ENCODE measurements around the gene EGFL8.
"Not testable (repeated sequence)": the region's sequence is repeated elsewhere in the genome, so short reads cannot be mapped to it uniquely, and the experiment has no call there.

EGFL8 gene

DNA sequence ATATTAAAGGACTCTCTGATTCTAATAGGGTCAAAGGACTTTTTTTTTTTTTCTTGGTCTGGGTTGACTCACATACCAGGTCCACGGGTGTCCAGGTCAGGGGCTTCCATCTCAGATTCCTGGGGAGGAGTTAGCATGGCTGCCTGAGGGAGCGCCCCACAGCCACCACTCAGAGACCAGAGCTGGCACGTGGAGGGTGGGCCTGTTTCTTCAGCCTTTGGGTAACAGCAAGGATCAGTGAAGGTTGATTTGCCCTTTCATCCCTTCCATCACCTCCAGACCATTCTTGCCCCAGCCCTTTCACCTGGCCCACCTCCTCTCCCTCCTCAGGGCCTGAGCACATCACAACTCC, 33.9 kb downstream of the EGFL8 start:
- DNase-seq = no peak

DNA sequence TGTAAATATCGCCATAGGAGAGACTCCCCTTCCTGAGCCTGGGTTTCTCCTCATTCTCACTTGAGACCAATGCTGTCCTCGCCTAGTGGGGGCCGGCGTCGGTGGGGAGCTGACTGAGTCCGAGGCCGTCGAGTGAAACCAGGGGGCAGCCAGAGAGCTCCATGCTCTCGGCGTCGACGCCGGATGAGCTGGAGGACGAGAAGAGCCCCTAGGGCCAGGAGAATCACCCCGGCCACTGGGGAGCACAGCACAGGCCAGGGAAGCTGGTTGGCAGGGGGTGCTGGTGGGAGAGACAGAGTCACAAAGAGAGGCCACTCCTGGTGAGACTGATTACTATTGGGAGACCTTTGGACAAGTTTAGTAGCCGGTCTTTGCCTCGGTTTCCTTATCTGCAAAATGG, 34.5 kb downstream of the EGFL8 start:
- DNase-seq = no peak

DNA sequence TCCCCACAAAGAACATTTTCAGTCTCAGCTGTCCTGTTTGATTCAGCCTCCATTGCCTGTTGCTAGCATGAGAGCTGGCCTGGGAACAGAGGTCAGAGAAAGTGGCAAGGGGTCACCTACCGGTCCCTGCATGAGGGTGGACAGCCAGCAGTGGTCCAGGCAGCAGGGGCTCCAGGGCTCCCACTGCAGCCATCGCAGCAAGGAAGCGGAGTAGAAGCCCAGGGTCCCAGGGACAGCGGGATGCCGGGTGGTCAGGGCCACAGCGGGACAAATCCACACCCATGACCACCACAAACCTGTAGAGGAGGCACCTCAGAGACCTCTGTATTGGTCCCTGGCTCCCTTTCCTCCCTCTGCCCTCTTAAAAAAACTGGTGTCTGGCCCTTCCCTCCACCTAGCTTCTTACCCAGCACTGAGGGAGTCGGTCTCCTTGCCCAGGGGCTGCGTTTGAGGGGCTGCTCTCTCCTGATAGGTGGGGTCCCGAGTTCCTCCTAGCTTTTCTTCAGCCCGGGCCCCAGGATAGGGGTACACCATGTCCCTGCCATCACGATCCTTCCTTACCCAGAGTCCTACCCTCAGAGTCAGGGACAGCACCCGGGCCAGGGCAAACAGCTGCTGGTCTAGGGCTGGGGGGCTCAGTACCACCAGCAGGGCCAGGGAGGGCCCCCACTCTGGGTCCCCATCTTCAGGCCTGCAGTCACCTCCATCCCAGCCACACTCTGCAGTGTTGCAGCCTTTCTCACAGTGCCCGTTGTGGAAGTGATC, 36.5 kb downstream of the EGFL8 start:
- DNase-seq = no peak

DNA sequence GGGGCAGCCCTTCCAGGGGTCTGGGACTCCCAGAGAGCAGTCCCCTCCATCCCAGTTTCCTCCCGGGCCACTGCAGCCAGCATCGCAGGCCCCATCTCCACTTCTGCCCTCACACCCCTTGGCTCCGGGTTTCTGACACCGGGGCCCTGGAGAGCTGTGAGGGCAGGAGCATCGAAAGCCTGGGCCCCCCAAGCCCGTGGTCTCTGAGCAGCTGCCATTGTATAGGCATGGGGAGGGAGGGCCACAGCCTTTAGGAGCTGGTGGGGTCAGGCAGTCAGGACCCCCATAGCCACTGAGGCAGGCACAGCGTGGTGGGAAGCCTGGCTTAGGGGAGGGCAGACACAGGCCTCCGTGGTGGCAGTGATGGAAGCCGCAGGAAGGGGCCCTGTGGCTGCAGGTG, 37.8 kb downstream of the EGFL8 start:
- DNase-seq = no peak

DNA sequence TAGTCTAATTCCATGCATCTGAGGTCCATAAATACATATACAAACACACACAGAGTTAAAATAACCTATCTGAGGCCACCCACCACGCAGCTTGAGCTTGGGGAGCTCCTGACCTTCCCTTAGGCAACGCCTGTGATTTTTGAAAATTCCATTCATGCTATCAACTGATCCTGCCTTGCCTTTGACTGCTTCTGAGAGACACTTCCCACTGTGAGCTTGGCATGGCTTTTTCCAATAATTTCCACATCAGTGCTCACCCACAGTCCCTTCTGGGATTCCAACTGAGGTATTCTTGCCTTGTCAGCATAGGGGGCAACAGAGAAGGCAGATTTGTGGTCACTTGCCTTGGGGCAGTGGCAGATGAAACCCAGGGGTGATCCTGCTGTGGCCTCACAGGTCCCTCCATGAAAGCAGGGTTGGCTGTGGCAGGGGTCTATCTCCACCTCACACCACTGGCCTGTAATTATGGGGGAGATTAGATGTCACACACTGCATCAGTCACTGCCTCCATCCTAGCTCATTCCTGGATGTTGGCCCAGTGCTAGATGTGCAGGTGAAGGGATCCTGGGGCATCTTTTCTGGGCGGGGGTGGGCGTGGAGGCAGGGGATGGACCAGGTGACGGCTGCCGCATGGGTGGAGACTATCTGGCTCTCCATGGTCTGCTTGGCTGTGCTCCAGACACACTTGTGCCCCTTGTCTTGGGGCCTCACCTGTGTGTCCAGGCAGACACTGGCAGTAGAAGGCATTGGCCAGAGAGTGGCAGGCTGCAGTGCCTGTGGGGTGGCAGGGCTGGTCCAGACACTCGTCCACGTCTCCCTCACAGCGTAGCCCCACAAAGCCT, 39.3 kb downstream of the EGFL8 start:
- DNase-seq = no peak

DNA sequence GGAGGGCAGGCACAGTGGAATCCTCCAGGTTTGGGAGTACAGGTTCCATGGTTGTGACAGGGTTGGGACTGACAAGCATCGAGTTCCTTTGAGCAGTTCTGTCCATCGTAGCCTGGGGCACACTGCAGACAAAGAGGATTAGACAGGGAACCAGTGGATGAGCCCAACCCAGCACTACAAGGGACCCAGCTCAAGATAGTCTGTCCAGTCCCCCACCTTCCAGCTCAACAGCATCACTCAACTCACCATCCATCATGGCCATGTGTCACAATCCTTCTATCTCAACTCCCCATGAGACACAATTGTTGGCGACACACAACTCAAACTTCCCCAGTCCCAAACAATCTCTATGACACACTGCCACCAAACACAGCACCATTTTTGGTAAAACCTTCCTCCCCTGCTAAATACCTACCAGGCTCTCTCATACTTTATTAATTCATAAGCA, 39.9 kb downstream of the EGFL8 start:
- no peak for DNase-seq

DNA sequence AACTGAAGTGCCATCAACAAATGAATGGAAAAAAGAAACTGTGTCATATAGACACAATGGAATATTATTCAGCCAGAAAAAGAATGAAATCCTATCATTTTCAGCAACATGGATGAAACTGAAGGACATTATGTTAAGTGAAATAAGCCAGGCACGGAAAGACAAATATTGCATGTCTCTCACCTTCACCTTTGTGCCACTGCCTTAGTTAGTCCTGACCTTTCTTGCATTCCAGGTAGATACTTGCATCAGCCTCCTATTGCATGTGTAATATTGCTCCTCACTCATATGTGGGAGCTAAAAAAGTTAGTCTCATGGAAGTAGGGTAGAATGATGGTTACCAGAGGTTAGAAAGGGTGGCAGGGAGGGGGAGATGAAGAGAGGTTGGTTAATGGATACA, 44.6 kb downstream of the EGFL8 start:
- DNase-seq = no peak

DNA sequence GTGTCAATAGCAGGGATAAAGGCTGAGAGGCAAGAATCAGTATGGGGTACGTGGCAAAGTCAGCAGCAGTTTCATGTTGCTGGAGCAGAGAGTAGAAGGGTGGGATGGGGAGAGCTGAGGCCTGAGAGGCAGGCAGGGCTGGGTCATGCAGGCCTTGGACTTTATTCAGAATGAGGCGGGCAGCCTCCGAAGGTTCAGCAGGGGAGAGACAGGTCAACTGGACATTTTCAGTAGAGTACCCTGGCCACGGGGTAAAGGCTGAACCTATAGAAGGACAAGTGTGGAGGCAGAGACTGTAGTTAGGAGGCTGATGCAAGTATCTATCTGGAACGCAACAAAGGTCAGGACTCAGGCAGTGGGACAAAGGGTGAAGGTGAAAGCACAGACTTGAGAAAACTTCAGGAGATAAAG, 45.8 kb downstream of the EGFL8 start:
- DNase-seq = no peak

DNA sequence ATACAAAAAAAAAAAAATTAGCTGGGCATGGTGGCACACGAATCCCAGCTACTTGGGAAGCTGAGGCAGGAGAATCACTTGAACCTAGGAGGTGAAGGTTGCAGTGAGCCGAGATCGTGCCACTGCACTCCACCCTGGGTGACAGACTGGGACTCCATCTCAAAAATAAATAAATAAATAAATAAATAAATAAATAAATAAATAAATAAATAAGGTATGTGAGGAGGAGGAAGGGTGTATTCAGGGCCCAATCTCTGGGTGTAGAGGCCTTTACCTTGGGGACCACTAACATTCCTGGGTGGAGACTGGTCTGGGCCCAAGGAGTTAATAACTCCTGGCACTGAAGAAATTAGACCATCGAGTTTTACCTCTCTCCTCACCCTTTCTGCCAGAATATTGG, 47.0 kb downstream of the EGFL8 start:
- not testable (repeated sequence) for DNase-seq

DNA sequence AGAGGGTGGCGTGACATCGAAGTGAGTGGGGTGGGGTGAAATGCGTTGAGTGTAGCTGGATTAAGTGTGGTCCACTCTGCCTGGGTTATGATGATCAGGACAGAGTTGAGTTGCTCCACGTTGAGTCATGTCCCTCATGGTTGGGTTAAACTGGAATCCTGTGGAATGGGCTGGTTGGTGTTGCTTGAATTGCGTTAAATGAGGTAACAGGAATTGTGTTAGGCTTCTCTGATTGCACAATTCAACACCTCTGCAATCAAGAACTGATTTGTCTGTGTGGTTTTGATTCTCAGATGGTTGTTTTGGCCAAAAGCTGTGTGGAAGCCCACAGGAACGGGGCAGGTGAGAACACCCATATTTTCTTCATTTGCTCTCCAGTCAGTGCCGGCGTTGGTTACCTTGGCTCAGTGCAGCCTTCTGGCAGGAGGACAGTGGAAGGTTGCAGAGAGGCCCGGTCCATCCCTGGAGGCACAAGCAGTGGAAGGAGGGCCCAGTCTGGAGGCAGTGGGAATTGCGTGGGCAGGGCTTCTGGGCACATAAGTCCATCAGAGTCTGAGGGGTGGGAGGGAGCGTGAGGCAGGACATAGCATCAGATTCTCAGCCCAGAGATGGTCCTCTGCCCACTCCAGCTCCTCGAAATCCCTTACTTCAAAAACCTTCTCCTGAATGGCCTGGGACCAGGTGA, 47.8 kb downstream of the EGFL8 start:
- DNase-seq = no peak

DNA sequence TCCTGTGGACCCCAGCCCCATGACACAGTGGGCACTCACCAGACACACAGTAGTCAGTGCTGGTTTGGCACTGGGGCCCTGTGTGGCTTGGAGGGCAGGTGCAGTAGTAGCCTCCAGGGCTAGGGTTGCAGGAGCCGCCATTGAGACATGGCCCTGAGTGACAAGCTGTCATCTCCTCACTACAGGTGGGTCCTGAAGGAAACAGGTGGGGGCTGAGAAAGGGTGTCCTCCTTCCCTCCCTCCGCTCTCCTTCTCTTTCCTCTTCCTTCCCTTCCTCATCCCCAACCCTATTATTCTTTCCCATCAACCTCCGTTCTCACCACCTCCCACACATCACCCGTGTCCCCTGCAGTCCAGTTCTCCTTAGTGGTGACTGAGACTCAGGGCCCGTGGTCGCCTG, 49.3 kb downstream of the EGFL8 start:
- DNase-seq = no peak

DNA sequence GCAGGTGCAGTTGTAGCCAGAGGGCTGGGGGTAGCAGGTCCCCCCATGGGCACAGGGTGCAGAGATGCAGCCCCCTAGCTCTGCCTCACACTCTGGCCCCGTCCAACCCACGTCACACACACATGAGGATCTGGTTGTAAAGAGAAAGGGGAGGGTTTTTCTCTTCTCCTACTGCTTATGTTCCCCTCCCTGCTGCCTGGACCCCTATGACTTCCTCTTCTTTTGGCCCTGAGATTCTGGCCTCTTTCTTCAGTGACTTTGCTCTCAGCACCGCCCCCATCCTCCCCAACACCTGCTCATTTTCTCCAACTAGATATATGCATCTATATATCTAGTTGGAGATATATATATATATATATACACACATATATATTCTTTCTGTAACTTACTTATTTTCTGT, 49.7 kb downstream of the EGFL8 start:
- no peak for DNase-seq

DNA sequence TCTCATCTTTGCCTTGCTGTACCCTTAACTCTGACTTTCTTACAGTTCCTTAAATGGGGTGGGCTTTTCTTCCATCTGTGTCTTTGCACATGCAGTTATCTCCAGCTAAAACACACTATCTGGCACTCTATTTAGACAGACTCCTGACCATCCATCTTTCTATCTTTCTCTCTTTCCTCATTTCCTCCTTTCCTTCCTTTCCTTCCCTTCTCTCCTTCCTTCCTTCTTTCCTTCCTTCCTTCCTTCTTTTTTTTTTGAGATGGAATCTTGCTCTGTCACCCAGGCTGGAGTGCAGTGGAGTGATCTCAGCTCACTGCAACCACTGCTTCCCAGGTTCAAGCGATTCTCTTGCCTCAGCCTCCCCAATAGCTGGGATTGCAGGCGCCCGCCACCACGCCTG, 51.2 kb downstream of the EGFL8 start:
- DNase-seq = no peak

DNA sequence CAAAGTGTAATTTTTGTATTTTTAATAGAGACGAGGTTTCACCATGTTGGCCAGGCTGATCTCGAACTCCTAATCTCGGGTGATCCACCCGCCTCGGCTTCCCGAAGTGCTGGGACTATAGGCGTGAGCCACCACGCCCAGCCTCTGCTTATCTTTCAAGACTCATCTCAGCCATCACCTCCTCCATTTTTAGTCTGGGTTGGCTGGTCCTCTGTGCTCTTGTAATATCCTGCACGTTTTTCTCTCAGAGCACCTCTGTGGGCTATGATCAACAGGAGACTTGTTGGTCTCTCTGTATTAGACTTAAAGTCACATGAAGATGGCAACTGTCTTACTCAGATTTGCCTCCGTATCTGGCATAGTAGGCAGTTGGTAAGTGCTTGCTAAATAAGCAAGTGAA, 51.9 kb downstream of the EGFL8 start:
- no peak for DNase-seq

DNA sequence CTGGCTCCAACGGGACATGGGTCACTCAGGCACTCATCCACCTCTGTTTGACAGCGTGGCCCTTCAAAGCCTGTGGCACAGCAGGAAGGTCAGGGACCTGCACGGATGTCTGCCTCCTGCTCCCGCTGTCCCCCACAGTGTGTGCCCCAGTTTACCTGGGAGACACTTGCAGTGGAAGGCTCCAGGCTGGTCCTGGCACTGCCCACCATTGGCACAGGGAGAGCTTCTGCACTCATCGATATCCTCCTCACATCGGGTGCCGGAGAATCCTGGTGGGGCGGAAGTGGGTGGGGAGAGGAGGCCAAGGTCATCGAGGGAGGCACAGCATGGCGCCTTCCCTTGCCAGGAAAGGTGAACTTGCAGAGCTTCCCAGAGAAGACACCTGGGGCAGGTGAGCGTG, 52.6 kb downstream of the EGFL8 start:
- DNase-seq = no peak
